Measurements from ENCODE around the gene TSC2. TPM values are rescaled to one million over a fixed set of nuclear protein-coding genes. Genes with fewer than 3 reads are reported as not detected.

TSC2 gene
- total and polyA plus RNA-seq, 2 of the 13 experiments (the other 11 are each of a cell fraction or from before 2014, with no cell fraction given) = 19.6 to 40.4 TPM

DNA sequence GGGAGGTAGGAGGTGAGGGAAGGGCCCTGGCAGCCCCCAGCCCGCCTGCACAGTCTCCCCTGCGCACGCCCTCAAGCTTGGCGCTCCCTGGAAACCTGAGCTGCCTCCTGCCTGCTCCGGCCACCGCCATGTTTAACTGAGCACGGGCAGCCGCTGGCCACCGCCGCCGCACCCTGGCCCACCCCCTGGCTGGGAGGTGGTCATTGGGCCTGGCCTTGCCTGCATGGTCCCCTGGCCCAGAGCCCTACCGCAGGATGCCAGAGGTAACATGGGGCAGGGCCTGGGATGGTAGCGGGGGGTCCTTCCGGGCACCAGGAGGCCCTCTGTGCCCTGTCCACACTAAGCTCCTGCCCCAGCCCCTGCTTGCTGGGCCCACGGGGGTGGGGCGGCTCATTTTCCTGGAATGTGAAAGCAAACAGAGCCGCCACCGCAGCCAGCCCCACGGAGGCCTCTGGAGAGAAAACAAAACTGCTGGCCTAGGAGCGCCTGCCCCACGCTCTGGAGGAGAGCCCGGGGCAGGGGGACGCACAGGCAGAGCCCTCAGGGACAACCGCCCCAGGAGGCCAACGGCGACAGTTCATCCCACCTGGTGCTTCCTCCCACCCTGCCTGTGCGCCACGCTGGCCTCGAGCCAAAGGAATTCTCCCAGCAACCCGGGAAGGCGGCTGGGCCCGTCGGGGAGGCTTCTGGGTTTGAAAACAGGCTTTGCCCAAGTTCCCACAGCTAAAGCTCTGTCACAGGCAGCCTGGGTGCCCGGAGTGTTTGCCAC lies 12.2 kb upstream of the TSC2 start (continued):
- 0 out of 2 replicates have a peak, but pooled peaks have one; percentile 38 for TF ChIP-seq ZNF367 (CRISPR knock-in tag; IDR thresholded peaks at IDR 0.05; ENCODE audit: borderline replicate concordance)
- TF ChIP-seq ZSCAN9 (CRISPR knock-in tag; IDR thresholded peaks at IDR 0.05; ENCODE audit: borderline replicate concordance) = 0 out of 2 replicates have a peak, but pooled peaks have one; percentile 80
- TF ChIP-seq GLMP (CRISPR knock-in tag; IDR thresholded peaks at IDR 0.05; ENCODE audit: borderline replicate concordance) = no peak
- TF ChIP-seq, protein P1, sequence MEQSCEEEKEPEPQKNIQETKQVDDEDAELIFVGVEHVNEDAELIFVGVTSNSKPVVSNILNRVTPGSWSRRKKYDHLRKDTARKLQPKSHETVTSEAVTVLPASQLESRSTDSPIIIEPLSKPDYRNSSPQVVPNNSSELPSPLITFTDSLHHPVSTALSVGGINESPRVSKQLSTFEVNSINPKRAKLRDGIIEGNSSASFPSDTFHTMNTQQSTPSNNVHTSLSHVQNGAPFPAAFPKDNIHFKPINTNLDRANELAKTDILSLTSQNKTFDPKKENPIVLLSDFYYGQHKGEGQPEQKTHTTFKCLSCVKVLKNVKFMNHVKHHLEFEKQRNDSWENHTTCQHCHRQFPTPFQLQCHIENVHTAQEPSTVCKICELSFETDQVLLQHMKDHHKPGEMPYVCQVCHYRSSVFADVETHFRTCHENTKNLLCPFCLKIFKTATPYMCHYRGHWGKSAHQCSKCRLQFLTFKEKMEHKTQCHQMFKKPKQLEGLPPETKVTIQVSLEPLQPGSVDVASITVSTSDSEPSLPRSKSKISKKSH (CRISPR knock-in tag; IDR thresholded peaks at IDR 0.05; ENCODE audit: borderline replicate concordance) = peak; percentile 19; the same call in 1 of the 2 replicates
- no peak for TF ChIP-seq ZFP37 (CRISPR knock-in tag; IDR thresholded peaks at IDR 0.05; ENCODE audit: borderline replicate concordance)
- TF ChIP-seq ZSCAN29 (CRISPR knock-in tag; conservative IDR thresholded peaks at IDR 0.05) = 0 out of 2 replicates have a peak, but pooled peaks have one; percentile 23
- no peak for TF ChIP-seq ZNF678 (CRISPR knock-in tag; IDR thresholded peaks at IDR 0.05)
- 0 out of 2 replicates have a peak, but pooled peaks have one; percentile 60 for TF ChIP-seq KLF6 (CRISPR knock-in tag; IDR thresholded peaks at IDR 0.05)
- 0 out of 2 replicates have a peak, but pooled peaks have one; percentile 70 for TF ChIP-seq FIP1L1 (IDR thresholded peaks at IDR 0.05; ENCODE audit: borderline replicate concordance, insufficient read depth, low read depth, low read length)
- peak; percentile 66 for TF ChIP-seq ASH2L (IDR thresholded peaks at IDR 0.05; ENCODE audit: insufficient read length, low read depth, low read length)
- TF ChIP-seq HOXD1 (CRISPR knock-in tag; IDR thresholded peaks at IDR 0.05) = peak; percentile 58; the same call in 1 of the 2 replicates
- no peak for TF ChIP-seq ZNF354B (CRISPR knock-in tag; IDR thresholded peaks at IDR 0.05)
- peak; percentile 85 for TF ChIP-seq KAT8 (CRISPR knock-in tag; IDR thresholded peaks at IDR 0.05)
- TF ChIP-seq, protein P2, sequence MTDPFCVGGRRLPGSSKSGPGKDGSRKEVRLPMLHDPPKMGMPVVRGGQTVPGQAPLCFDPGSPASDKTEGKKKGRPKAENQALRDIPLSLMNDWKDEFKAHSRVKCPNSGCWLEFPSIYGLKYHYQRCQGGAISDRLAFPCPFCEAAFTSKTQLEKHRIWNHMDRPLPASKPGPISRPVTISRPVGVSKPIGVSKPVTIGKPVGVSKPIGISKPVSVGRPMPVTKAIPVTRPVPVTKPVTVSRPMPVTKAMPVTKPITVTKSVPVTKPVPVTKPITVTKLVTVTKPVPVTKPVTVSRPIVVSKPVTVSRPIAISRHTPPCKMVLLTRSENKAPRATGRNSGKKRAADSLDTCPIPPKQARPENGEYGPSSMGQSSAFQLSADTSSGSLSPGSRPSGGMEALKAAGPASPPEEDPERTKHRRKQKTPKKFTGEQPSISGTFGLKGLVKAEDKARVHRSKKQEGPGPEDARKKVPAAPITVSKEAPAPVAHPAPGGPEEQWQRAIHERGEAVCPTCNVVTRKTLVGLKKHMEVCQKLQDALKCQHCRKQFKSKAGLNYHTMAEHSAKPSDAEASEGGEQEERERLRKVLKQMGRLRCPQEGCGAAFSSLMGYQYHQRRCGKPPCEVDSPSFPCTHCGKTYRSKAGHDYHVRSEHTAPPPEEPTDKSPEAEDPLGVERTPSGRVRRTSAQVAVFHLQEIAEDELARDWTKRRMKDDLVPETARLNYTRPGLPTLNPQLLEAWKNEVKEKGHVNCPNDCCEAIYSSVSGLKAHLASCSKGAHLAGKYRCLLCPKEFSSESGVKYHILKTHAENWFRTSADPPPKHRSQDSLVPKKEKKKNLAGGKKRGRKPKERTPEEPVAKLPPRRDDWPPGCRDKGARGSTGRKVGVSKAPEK (CRISPR knock-in tag; IDR thresholded peaks at IDR 0.05; ENCODE audit: borderline replicate concordance) = no peak
- TF ChIP-seq, protein P3, sequence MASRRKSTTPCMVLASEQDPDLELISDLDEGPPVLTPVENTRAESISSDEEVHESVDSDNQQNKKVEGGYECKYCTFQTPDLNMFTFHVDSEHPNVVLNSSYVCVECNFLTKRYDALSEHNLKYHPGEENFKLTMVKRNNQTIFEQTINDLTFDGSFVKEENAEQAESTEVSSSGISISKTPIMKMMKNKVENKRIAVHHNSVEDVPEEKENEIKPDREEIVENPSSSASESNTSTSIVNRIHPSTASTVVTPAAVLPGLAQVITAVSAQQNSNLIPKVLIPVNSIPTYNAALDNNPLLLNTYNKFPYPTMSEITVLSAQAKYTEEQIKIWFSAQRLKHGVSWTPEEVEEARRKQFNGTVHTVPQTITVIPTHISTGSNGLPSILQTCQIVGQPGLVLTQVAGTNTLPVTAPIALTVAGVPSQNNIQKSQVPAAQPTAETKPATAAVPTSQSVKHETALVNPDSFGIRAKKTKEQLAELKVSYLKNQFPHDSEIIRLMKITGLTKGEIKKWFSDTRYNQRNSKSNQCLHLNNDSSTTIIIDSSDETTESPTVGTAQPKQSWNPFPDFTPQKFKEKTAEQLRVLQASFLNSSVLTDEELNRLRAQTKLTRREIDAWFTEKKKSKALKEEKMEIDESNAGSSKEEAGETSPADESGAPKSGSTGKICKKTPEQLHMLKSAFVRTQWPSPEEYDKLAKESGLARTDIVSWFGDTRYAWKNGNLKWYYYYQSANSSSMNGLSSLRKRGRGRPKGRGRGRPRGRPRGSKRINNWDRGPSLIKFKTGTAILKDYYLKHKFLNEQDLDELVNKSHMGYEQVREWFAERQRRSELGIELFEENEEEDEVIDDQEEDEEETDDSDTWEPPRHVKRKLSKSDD (CRISPR knock-in tag; IDR thresholded peaks at IDR 0.05; ENCODE audit: low read depth) = 0 out of 2 replicates have a peak, but pooled peaks have one; percentile 80
- TF ChIP-seq ZNF432 (CRISPR knock-in tag; IDR thresholded peaks at IDR 0.05; ENCODE audit: borderline replicate concordance) = no peak
- no peak for TF ChIP-seq PCBP2 (optimal IDR thresholded peaks at IDR 0.05; ENCODE audit: low read depth, low read length, poor library complexity, severe bottlenecking)
- peak; percentile 66 for TF ChIP-seq SPEN (CRISPR knock-in tag; IDR thresholded peaks at IDR 0.05; ENCODE audit: low read depth)
- TF ChIP-seq KLF13 (CRISPR knock-in tag; IDR thresholded peaks at IDR 0.05) = 0 out of 2 replicates have a peak, but pooled peaks have one; percentile 58
- TF ChIP-seq TOE1 (CRISPR knock-in tag; IDR thresholded peaks at IDR 0.05) = peak; percentile 81; the same call in 1 of the 2 replicates
